ENCODE measurements around the gene NCAPD2. TPM values are rescaled to one million over a fixed set of nuclear protein-coding genes. Genes with fewer than 3 reads are reported as not detected.

NCAPD2 gene, protein sequence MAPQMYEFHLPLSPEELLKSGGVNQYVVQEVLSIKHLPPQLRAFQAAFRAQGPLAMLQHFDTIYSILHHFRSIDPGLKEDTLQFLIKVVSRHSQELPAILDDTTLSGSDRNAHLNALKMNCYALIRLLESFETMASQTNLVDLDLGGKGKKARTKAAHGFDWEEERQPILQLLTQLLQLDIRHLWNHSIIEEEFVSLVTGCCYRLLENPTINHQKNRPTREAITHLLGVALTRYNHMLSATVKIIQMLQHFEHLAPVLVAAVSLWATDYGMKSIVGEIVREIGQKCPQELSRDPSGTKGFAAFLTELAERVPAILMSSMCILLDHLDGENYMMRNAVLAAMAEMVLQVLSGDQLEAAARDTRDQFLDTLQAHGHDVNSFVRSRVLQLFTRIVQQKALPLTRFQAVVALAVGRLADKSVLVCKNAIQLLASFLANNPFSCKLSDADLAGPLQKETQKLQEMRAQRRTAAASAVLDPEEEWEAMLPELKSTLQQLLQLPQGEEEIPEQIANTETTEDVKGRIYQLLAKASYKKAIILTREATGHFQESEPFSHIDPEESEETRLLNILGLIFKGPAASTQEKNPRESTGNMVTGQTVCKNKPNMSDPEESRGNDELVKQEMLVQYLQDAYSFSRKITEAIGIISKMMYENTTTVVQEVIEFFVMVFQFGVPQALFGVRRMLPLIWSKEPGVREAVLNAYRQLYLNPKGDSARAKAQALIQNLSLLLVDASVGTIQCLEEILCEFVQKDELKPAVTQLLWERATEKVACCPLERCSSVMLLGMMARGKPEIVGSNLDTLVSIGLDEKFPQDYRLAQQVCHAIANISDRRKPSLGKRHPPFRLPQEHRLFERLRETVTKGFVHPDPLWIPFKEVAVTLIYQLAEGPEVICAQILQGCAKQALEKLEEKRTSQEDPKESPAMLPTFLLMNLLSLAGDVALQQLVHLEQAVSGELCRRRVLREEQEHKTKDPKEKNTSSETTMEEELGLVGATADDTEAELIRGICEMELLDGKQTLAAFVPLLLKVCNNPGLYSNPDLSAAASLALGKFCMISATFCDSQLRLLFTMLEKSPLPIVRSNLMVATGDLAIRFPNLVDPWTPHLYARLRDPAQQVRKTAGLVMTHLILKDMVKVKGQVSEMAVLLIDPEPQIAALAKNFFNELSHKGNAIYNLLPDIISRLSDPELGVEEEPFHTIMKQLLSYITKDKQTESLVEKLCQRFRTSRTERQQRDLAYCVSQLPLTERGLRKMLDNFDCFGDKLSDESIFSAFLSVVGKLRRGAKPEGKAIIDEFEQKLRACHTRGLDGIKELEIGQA (N-terminal part only)
- 10 to 100 TPM; 26.1 to 86.6 (median 32.7) TPM for total RNA-seq

DNA sequence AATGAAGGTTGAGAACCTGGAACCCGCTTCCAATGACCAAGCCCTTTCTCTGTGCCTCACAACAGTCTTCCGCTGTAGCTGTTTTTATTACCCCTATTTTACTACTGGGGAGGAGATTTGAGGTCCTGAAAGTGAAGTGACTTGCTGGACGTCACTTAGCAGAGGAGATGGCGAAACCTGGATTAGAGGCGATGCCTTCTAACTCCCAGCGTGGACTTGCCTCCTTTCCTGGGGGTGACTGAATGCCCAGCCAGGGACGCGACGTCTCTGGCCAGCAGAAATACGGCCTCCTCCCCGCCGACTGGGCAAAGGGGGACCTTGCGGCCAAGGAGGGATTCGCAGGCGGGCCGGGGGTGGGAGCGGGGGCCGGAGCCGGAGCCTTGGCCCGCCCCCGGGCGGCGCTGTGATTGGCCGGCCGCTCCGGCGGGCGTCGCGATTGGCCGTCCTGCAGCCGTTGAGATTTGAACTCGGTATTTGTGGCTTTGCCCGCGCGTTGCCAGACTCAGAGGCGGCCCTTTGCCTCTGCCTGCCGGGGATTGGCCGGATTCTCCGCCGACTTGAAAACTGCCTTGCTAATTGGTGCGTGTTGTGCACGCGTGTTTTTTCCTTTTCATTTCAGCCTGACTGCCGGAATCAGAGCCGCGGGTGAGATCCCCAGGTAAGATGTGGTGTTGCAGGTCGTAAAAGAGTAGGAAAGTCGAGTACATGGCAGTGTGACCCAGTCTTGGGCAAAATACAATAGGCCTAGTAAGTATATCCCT is at the start of gene NCAPD2:
Gene NCAPD2, plus strand, starts transcription at position 606 of the 761 bp plus-strand sequence. CDS start 997 bp downstream, outside the sequence.
- H3K4me3 ChIP-seq, result peak within 1 kb of the TSS; percentile 73 to 85 (median 80)
- peaks cover 0 to 25% (median 0%) of the 10 kb centered on the region in 3 donors for H3K36me3 ChIP-seq
- DNase-seq, result peak; percentile 94 to 98 (median 96)
- H3K27me3 ChIP-seq, result no peaks in the 10 kb centered on the region
- H3K27ac ChIP-seq, result peak within 1 kb of the TSS; percentile 94 to 97 (median 95)
- peaks cover 0 to 18% (median 6%) of the 10 kb centered on the region in 4 donors for H3K4me1 ChIP-seq
- TF ChIP-seq, protein P1, sequence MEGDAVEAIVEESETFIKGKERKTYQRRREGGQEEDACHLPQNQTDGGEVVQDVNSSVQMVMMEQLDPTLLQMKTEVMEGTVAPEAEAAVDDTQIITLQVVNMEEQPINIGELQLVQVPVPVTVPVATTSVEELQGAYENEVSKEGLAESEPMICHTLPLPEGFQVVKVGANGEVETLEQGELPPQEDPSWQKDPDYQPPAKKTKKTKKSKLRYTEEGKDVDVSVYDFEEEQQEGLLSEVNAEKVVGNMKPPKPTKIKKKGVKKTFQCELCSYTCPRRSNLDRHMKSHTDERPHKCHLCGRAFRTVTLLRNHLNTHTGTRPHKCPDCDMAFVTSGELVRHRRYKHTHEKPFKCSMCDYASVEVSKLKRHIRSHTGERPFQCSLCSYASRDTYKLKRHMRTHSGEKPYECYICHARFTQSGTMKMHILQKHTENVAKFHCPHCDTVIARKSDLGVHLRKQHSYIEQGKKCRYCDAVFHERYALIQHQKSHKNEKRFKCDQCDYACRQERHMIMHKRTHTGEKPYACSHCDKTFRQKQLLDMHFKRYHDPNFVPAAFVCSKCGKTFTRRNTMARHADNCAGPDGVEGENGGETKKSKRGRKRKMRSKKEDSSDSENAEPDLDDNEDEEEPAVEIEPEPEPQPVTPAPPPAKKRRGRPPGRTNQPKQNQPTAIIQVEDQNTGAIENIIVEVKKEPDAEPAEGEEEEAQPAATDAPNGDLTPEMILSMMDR (IDR thresholded peaks at IDR 0.05), result peak in 5 of 6 experiments; percentile 40 to 66 (median 65)
- no peak for TF ChIP-seq POLR2A (IDR thresholded peaks at IDR 0.05)
- H3K9me3 ChIP-seq, result no peaks in the 10 kb centered on the region

DNA sequence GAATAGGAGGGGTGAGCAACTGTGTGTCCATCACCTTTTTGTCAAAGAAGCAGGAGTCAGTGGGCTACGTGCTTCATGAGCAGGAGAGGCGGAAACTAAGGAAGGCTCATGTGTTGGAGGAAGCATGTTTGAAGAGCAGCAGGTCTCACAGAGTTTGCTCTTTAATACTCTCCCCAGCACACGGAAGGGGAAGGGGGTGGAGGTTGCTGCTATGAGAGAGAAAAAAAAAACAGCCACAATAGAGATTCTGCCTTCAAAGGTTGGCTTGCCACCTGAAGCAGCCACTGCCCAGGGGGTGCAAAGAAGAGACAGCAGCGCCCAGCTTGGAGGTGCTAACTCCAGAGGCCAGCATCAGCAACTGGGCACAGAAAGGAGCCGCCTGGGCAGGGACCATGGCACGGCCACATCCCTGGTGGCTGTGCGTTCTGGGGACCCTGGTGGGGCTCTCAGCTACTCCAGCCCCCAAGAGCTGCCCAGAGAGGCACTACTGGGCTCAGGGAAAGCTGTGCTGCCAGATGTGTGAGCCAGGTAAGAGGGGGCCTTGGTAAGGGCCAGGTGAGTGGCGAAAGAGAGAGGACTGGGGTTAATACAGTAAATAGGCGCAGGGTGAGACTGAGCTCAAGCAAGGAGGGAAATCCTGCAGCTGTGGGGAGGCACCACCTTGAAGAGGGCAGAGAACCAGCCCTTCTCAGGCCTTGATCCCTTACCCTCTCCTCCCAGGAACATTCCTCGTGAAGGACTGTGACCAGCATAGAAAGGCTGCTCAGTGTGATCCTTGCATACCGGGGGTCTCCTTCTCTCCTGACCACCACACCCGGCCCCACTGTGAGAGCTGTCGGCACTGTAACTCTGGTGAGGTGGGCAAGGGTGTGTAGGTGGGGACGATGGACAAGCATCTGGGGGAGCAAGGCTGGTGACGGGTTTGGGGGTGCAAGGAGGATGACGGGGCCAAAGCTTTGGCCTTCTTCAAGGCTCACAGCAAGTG is 48.9 kb upstream of the NCAPD2 start, which contains the start of gene CD27:
Gene CD27, plus strand, starts transcription at position 252 of the 985 bp plus-strand sequence. Its CDS starts 141 bp downstream, at position 393.
- Histone ChIP-seq H3K27me3 (no peaks in the 10 kb centered on the region), H3K4me1 (peaks cover 0 to 3% (median 1%) of the 10 kb centered on the region in 4 donors), H3K36me3 (peaks cover 0 to 26% (median 0%) of the 10 kb centered on the region in 3 donors), H3K9me3 (no peaks in the 10 kb centered on the region), H3K27ac (peak within 1 kb of the TSS; percentile 10 to 92 (median 52)), H3K4me3 (peak within 1 kb of the TSS; percentile 35 to 62 (median 44))
- peak in 2 of 3 donors; percentile 55 to 60 for DNase-seq
- TF ChIP-seq, protein P1 (IDR thresholded peaks at IDR 0.05), result no peak
- TF ChIP-seq POLR2A (IDR thresholded peaks at IDR 0.05), result no peak

DNA sequence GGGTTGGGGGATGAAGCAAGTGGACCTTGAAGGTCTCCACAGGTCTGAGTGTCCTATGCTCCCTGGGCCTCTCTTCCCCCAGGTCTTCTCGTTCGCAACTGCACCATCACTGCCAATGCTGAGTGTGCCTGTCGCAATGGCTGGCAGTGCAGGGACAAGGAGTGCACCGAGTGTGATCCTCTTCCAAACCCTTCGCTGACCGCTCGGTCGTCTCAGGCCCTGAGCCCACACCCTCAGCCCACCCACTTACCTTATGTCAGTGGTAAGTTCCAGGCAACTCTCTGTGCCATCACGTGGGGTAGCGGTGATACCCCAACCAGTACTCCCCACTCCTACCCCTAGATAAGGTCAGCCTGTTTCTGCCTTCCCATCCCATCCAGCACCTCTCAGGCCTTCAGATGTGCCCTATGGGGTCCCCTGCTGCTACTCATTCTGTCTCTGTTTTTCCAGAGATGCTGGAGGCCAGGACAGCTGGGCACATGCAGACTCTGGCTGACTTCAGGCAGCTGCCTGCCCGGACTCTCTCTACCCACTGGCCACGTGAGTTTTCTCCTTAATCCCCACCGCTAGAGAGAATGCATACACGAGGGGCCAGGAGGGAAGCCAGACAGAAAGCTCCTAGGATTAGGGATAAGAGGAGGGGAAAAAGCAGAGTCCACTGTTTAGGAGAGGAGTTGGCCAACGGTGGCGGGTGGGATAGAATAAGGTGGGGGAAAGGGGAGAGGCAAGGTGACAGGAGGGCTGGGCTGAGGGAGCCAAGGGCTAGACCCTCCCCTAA is 43.6 kb upstream of the NCAPD2 start:
- Histone ChIP-seq H3K27me3 (no peaks in the 10 kb centered on the region), H3K9me3 (no peaks in the 10 kb centered on the region), H3K4me1 (peaks cover 0 to 24% (median 15%) of the 10 kb centered on the region in 4 donors), H3K4me3 (peak overlapping the region in 2 of 4 donors; percentile 74 to 79), H3K27ac (peak overlapping the region; percentile 89 to 98 (median 94)), H3K36me3 (peaks cover 0 to 38% (median 0%) of the 10 kb centered on the region in 3 donors)
- TF ChIP-seq, protein P1 (IDR thresholded peaks at IDR 0.05), result no peak
- TF ChIP-seq POLR2A (IDR thresholded peaks at IDR 0.05), result no peak
- peak in 2 of 3 donors; percentile 17 to 42 for DNase-seq
